ENCODE data around the gene MTHFD2.

GRCh38 chr2:74149570-74150319, 48.7 kb upstream of the MTHFD2 start:
- TF ChIP-seq, protein P1, sequence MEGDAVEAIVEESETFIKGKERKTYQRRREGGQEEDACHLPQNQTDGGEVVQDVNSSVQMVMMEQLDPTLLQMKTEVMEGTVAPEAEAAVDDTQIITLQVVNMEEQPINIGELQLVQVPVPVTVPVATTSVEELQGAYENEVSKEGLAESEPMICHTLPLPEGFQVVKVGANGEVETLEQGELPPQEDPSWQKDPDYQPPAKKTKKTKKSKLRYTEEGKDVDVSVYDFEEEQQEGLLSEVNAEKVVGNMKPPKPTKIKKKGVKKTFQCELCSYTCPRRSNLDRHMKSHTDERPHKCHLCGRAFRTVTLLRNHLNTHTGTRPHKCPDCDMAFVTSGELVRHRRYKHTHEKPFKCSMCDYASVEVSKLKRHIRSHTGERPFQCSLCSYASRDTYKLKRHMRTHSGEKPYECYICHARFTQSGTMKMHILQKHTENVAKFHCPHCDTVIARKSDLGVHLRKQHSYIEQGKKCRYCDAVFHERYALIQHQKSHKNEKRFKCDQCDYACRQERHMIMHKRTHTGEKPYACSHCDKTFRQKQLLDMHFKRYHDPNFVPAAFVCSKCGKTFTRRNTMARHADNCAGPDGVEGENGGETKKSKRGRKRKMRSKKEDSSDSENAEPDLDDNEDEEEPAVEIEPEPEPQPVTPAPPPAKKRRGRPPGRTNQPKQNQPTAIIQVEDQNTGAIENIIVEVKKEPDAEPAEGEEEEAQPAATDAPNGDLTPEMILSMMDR (IDR thresholded peaks at IDR 0.05; ENCODE audit: insufficient read depth, low read depth, low read length), result no peak
- TF ChIP-seq EZH2 (IDR thresholded peaks at IDR 0.05; ENCODE audit: insufficient read depth, low read length), result no peak

Measured in astrocyte (in vitro differentiated cells and primary cell).